ENCODE measurements around the gene HYAL1.

Gene HYAL1

DNA sequence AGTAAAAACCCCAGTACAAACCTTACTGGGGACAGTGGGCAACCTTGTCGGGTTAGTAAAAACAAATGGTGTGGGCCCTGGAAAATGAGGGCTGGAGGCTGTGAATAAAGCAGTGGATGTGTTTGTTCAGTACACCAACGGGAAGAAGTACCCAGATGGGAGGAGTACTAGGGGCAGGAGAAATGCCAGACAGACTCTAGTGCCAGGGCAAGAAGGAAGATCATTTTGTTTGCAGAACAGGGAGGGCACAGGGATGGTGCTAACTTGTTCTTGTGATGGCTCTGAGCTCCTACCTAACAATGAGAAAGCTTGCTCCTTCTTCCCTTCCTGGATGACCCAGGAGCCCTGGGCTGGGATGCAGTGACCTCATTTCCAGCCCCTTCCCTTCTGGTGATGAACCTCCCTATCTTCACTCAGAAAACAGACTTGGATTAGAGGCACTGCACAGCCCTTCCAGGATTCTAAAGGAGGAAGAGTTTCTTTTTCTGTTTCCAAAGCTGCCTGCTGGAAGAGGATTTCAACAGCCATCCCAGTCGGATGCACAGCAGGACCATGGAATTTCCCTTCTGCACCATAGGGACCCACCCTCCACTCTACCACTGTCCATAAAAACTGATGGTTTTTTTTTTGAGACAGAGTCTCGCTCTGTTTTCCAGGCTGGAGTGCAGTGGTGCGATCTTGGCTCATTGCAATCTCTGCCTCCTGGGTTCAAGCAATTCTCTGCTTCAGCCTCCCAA is 31.1 kb upstream of the HYAL1 start:
- DNase-seq = no peak

DNA sequence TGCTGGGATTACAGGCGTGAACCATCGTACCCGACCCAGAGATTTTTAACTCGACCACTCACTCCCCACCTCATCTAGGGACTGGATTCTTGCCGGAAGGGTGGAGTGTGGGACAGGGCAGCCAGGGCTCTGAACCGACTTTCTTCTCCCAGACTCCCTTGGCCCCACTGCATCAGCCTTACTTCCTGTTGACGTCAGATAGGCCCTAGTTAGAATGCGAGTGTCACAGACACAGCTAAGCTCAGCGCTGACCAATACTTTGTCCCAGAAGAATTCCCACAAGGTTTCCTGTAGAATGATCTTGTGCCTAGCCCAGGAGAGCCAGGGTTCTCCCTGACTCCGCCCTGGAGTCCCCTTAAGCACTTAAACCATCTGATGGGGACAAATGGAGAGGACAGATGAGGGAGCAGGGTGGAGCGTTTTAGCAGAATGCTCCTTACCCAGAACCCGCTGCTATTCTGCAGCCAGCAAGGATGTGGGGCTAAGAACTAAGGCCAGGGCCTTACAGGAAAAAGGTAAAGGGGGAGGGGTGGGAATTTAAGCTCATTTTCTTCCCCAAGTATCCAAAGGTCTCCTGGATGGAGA is 30.5 kb upstream of the HYAL1 start:
- DNase-seq = no peak

- no peak for DNase-seq
Measured at GRCh38 chr3:50331364-50331907, 28.1 kb upstream of the HYAL1 start.

- DNase-seq = no peak
Measured at GRCh38 chr3:50330330-50330729, 27.0 kb upstream of the HYAL1 start.

DNA sequence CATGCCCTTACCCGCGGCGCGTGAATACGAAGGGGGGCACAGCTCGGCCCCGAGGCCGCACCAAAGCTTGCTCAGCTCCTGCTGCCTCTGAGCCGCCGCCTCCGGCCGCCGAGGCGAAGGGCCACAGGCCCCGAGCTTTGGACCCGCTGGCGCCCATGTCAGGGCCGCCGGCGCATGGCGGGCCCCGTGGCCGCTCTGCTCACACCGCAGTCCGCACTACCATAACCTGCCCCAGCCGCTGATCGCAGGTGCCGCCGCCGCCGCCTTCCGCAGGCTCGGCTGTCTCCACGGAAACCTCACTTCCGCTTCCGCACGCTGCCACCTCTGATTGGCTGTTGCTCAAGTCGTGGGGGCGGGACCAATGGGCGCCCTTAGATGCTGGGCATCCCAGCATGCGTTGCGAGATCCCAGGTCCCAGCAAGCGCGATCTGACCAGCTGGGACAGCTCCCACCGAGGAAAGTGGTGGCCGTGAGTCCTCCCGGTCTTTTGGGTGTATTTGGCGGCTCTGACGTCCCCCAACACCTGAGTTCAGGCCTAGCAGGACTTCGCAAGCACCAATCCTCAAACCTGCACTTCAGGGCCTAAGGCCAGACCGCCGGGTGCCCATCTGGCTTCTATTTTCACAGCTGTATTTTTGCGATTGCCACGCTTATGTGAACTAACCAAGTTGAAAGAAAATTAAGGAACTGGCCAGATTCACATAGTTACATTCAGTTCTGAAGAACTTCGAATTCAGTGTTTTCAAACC is 24.7 kb upstream of the HYAL1 start, which contains the start of gene TUSC2:
Gene TUSC2 (minus strand): TSS at position 281 of the 749 bp plus-strand sequence. CDS start 124 bp downstream, at position 157.
- DNase-seq = peak; percentile 92

GRCh38 chr3:50327129-50327528 is 23.8 kb upstream of the HYAL1 start:
- DNase-seq = no peak

- no peak for DNase-seq
Measured at GRCh38 chr3:50326182-50326541, 22.8 kb upstream of the HYAL1 start.

DNA sequence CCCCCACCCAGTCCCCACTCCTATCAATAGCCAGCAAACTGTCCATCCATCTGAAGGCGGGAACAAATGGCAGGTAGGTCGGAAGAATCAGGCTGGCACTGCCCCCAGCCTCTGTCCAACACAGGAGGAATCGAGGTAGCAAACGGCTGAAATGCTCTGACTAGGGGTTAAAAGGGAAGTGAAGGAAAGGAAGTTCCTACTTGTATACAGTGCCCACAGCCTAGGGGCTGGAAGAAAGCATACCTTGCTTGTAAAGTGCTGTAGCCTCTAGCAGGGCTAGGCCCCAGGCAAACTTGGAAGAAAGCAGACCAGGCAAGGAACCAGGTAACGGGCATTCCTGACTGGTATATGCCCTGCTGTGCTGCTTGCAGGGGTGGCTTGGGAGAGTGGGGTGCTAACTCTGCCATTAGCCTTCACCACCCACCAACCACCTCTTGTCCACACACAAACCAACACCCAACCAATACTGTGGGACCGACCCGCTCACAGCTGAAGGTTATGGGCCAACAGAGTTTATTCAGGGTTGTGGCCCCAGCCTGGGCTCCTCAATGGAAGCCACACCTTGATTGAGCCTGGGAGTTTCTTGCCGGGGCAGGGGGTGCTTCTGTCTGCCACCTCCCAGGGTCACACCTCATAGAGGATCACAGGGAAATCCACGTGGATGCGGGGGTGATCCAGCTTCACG is 22.3 kb upstream of the HYAL1 start:
- no peak for DNase-seq

GRCh38 chr3:50325113-50325480 is 21.7 kb upstream of the HYAL1 start:
- no peak for DNase-seq

GRCh38 chr3:50324351-50325112 is 21.2 kb upstream of the HYAL1 start:
- DNase-seq = peak; percentile 47

GRCh38 chr3:50323614-50324199 is 20.3 kb upstream of the HYAL1 start:
- DNase-seq = no peak

DNA sequence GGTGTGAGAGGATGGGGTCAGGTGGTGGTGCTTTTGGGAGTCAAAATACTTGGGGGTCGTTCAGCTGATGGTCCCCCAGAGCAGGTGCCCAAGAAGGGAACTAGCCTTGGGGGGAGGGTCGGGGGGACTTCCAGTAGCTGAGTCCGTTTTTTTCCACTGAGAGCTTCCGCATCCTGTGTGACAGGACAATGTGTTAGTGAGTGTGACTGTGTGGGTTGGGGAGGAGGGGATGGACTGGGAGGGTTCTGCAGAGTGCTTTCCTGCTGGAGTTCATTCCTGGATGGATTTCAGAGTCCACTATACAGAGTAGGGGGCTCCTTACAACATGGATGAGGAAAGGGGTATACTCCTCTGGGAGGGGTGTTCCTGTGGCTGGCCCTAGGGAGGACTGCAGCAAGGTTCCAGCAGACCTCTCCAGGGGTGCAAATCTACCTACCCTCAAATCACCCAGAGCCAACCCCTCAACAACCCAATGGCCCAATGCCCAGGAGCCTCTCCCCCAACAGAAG is 19.8 kb upstream of the HYAL1 start:
- DNase-seq = no peak

GRCh38 chr3:50322386-50323091 is 19.2 kb upstream of the HYAL1 start, which contains the start of gene HYAL2:
Gene HYAL2 (minus strand): TSS chr3:50322745. CDS start chr3:50320489, 2,256 bp downstream.
- DNase-seq = no peak

DNA sequence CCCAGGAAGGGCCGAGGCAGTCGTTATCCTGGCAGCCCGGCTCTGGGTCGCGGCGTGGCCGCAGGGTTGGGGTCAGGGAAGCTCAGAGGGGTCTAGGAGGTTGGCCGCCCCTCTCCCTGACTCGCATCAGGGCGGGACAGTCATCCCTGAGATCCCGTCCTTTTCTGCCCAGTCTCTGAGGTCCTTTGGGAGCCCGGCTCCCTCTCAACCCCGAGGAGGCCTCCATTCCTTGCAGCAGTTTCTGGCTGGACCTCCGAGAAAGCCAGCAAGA is 18.7 kb upstream of the HYAL1 start:
- DNase-seq = no peak

GRCh38 chr3:50321336-50322114 is 18.2 kb upstream of the HYAL1 start:
- DNase-seq = peak; percentile 81

DNA sequence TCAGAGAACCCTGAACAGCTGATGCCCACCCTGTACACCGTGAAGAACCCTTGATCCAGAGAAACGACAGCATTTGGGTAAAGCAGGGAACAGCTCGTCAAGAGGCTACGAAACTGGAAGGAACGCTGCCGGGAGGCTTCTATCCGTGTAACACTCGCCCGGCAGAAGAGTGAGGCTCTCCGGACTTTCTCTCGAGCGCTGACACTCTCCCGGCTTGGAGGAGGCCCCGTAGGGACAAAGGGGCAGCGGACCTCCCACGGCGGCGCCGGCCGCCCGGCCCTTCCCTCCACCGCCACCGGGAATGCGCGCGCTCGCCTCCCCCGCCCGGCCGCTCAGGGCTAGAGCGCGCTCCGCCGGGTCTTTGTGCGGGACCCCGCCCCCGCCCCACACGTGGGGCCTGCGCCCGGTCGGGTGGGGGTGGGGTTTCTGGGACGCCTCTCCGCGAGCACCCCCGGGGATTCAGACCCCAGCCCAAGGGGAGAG is 17.5 kb upstream of the HYAL1 start:
- no peak for DNase-seq

- DNase-seq = no peak
Measured at GRCh38 chr3:50319894-50320625, 16.7 kb upstream of the HYAL1 start.

DNA sequence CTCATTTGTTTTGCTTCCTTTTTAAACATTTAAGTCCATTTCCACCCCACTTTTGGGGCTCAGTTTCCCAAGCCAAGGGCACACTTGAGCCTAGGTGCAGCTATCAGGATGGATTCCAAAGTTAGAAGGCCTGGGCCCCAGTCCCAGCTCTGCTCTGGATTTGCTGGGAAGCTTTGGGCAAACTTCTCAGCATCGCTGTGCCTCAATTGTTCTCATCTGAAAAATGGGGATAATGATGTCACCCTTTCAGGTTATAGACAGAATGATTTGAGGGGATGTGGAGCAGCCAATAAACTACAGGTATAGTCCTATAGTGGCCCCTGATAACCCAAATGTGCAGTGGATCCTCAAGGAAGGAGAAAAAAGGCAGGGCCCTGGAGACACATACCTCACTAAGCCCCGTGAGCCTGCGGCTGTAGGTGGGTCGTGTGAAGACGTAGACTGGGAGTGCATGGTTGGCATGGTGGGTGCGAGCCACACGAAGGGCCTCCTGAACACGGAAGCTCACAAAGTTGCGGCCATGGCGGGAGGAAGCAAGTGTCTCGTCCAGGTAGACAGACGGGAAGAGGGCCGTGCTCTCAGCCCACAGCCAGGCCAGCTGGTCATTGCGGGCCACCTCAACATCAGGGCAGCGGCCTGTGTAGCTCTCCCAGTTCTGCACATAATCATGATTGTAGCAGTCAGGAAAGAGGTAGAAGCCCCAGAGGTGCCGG is 16.0 kb upstream of the HYAL1 start:
- DNase-seq = no peak

DNA sequence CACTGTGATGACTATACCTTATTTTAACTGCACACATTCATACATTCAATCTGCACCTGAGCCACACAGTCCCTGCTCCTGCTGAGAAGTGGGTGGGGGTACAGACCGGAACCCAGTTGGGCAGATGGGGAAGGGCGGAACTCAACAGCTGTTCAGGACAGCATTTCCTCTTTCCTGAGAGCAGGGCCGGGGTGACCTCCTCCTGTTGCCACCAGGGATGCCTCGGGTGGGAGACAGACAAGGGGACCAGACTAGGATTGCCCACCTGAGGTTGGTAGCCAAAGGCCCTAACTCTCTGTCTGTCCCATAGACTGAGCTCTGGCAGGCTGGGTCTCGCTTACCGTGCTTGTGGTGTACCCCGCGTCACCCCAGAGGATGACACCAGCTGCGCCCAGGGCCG is 15.2 kb upstream of the HYAL1 start:
- no peak for DNase-seq

Data from activated effector memory CD4-positive, alpha-beta T cell treated with Interleukin-2 at 50 U/mL for 16 hours (primary cell).